Suppressor macrophage (primary cell): ENCODE results near the gene CCR6.
A peak's percentile ranks its signal among the peaks of the same experiment; 100 is the strongest.

Experiments
- DNase-seq, 4 experiments: peaks; one replicate each; pipeline ENCODE4 v3.0.0-alpha.2; 2020 to 2022

The CCR6 gene

GRCh38 chr6:167098825-167099225 lies 24.1 kb upstream of the CCR6 start:
- peak in 1 of 4 experiments; percentile 25 for DNase-seq

GRCh38 chr6:167099707-167100106 lies 23.2 kb upstream of the CCR6 start:
- DNase-seq: no peak

- DNase-seq: no peak
Observed at GRCh38 chr6:167100241-167100674, 22.6 kb upstream of the CCR6 start.

- no peak for DNase-seq
Observed at GRCh38 chr6:167102318-167102717, 20.6 kb upstream of the CCR6 start.

- peak in 1 of 4 experiments; percentile 22 for DNase-seq
Observed at GRCh38 chr6:167103041-167103891, 19.6 kb upstream of the CCR6 start.

DNA sequence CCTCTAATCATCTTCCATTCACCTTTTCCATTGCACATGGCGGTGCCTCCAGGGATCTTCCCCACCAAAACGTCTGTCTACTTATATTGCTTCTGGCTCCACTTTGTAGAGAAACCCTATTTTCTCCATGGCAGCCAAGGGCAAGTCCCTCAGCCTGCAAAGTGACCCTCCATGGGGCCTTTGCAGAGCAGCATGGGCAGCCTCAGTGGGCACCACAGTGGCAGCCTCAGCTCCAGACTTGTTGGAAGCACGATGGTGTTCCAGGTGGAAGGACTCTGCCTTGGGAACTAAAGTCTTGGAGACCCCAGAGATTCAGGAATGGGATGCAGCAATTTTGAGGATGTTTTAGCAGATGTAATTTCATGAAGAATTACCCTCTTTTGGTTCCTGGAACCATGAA lies 18.5 kb upstream of the CCR6 start:
- no peak for DNase-seq

DNA sequence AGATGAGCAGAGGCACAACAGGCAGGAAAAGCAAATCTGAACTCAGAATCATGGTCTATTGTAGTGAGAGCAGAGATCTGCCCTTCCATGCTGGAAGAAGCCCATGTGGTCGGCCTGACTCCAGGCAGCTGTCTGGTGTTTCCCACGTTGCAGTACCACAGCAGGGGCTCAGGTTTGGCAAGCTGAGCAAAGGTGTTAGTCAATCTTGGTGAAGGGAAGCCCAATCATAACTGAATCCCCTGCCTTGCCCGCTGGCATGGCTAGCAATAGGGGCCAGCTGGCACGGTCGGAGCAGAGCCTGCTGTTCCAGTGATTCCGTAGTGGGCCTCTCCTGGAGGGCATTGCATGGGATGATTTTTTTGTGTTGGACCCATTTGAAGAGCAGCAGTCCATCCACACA lies 17.8 kb upstream of the CCR6 start:
- no peak for DNase-seq

DNA sequence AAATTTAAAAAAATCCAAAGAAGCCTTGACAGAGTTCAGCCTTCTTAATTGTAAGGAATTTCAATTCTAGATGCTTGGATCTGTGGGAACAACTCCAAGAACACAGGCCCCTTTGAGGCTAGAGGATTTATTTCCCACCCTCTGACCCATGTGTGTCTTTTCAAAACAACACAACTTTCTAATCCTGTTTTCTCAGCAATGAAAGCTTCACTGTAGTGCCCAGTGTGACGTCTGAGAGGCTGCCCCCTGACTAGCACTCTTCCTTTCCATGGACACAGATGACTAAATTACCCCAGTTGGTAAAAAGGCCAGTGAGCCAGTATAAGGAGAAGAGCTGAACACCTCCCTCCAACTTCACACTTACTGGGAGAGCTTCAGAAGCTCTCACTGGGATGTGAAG lies 16.5 kb upstream of the CCR6 start:
- DNase-seq: no peak

DNA sequence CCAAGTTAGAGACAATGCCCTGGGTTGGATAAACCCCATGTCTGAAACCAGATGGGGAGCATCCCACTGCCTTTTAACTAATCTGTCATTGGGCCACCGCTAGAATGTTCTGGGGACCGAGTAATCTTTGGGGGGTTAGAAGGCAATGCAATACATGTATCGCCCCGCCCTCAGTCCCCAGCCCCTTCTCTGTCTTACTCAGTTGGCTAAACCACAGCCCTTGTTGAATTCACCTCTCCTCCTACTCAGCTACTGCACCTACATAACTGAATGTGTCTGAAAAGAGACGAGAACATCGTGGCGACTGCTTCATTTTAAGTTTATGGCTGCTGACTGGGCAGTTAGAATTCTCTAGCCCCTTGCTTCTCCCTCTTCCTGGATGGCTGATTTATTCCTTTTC lies 15.1 kb upstream of the CCR6 start:
- DNase-seq: no peak

- no peak for DNase-seq
Observed at GRCh38 chr6:167108278-167108677, 14.6 kb upstream of the CCR6 start.

DNA sequence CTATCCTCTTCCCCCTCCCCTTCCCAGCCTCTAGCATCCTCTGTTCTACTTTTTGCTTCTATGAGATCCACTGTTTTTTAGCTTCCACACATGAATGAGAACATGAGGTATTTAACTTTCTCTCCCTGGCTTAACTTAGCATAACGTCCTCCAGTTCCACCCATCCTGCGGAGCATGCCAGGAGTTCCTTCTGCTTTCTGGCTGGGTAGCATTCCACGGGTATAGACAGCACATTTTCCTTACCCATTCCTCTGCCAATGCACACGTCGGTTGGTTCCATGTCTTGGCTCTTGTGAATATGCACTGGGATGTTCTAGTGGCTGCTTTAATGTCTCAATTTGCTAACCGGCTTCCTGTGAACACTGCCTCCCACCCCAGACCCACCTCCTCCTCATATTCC lies 13.2 kb upstream of the CCR6 start:
- no peak for DNase-seq

- DNase-seq: no peak
Observed at GRCh38 chr6:167111597-167111996, 11.3 kb upstream of the CCR6 start.

GRCh38 chr6:167112421-167112820 lies 10.5 kb upstream of the CCR6 start:
- DNase-seq: no peak

DNA sequence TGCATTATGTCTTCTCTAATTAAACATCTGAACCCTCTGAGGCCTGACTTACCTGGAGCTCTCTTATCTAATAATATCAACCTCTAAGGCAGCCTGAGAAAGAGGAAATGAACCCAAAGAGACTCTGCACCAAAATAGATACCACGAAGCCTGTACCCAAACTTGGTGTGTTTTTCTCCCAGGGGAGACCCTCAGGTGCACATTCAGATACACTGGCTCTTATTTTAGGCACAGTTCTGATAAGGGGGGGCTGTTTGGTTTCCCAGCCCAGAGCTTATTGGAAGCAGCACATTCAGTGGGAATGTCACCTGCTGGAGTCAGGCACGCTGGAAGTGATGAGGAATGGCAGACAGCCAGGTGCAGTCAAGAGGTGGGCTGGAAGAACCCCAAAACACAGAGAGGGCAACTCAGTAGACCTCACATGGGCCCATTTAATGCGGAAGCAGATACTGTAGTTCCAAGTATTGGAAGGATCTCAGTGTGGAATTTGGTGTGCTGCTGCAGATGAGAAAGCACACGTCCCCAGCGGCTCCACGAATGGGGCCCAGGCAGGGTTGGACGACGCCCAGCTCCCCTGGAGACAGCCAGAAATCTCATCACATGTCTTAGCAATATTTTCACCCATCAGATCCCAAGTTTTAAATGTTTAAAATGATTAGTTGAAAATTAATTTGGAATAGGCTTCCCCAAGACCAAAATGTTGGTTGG lies 9.7 kb upstream of the CCR6 start:
- no peak for DNase-seq

DNA sequence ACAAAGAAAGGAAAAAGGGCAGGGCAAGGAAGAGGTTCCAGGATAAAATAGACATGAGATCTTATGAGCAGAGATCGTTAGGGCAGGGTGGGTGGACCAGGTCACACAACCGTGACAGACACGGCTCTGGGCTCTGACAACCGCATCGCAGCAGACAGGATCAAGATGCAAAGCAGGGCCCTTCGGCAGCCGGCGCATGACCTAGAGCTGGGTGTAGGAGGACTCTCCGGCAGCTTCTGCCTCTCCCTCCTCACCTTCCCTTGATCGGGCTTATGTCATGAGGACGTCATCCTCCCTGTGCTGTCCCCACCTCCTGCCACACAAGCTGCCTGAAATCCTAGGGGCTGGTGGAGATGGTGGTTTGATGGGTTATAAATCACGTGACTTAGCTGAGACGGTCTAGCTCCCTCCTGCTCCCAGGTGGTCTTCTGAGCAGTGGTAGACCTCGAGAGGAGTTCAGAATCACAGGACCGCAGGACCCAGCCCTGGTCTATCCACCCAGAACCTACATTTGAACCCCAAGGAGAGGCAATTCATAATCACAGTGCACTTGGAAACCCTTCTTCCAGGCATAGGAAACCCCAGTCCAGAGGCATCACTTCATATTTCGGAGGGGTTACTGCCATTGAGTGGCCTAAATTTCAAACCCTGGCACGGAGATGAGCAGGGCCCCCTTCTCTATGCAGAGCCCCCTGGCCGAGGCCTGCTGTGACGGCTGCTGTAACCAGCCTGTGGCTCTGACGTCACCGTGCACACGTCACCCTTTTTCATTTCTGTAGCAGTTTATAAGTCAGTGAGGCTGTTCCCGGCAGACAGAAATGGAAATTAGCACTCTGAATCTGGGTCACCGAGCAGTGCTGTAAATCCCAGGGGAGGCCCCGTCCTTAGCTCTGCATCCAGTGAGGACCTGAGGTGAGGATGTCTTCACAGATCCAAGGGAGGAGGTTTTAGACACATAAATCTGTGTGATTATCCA lies 8.7 kb upstream of the CCR6 start:
- no peak for DNase-seq

DNA sequence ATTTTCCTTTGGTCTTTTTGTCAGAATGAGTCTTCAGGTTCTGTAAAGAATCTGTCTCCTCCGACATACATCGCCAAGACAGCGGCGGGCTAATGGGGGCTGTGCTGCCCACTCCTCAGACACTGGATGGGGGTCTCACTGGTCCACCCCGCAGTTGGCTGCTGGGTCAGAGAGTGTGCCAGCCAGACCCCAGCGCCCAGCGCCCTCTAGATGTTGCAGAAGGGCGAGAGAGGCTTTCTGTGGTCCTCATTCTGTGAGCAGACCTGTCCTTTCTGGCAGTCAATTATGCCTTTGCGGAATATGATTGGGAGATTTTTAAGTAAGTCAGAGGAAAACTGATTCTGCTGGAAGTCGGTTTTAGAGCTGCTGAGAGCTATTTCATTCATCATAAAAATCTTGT lies 7.8 kb upstream of the CCR6 start:
- DNase-seq: no peak

- DNase-seq: no peak
Observed at GRCh38 chr6:167116109-167116837, 6.6 kb upstream of the CCR6 start.

GRCh38 chr6:167116838-167117228 lies 6.1 kb upstream of the CCR6 start:
- no peak for DNase-seq

DNA sequence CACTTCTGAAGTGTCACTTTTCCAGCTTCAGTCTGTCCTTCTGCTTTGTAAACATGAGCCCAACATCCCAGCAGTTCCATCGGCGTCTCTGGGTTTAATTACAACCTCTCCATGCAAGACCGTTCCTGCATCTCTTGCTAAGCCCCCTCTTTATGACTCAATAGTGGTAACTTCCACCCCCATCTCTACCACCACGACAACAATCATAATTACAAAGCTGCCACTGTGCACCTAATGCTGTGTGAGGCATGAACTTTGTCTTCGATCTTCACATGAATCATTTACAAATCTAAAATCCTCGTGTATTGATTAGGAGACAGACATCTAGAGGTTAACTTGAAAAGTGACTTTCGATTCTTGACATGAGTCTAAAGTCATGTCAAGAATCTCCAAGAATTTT lies 4.9 kb upstream of the CCR6 start:
- DNase-seq: no peak

DNA sequence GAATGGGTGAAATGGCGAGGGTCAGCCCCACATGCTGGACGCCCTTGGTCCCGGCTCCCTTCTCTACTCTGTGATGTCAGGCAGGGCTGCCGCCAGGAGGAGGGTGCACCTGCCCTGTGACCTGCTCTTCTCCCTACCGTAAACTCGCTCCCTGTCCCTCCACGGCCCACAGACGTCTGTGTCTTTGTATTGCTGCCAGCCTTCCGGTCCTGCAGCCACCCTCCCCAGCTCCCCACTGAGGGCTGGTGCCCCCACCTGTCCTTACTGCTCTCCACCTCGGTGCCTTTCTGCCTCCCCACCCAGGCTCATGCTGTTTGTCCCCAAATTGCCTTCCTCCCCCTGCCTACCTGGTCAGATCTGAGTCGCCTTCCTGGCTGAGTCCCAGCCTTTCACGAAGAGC lies 4.1 kb upstream of the CCR6 start:
- no peak for DNase-seq

DNA sequence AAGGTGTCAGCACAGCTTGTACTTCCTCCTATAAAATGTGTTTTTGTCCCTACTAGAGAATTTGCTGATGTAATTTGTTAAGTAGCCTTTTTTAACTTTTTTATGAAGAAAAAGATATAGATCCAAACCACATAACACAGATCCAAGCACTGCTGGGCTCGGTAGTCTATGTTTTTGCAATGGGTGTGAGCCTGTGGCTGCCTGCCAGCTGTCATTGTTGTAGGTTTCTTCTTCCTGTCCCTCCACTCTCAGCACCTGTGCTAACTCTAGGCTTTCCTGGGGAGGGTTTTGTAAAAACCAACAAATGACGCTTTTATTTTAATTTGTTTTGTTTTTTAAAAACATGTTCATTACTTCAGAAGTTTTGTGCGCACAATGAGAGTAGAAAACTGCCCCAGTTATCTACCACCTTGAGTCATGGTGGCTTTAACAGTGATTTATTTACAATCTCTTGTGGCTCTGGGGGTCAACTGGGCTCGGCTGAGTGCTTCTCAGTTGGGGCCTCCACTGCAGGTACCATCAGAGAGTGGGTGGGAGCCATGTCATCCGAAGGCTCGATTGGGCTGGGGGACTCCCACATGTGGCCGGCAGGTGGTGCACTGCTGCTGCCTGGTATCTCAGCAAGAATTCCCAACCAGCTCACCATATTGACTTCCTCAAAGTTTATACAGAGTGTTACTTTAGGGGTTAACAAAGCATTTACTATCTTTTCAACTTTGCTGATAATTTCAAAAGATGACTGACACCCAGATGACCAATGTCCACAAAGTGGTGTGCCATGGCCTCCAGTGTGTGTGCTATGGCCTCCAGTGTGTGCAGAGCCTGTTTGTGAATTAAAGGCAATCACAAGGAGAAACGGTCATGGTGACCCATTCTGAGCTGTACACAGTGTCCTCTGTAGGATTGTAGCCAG lies 3.0 kb upstream of the CCR6 start:
- no peak for DNase-seq
